Neural cell (in vitro differentiated cells): ENCODE data around the gene SLC1A2.

Source experiments
- EP300 ChIP-seq: fragments of 450-650 bp; conservative IDR thresholded peaks from 2 replicates; pipeline ENCODE4 v1.6.1; 2014; ENCODE audit warnings: antibody characterized with exemption, mild to moderate bottlenecking, moderate library complexity; ENCODE audit not compliant: poor library complexity, severe bottlenecking
- EZH2 ChIP-seq: fragments of 200-600, 300-800 bp; shearing (Covaris generic), sonication (generic); IDR thresholded peaks from 2 replicates; pipeline ENCODE4 v1.6.1; 2014; ENCODE audit warnings: antibody characterized with exemption, low read length, borderline replicate concordance, mild to moderate bottlenecking; ENCODE audit not compliant: insufficient read depth, poor library complexity, severe bottlenecking
- POLR2AphosphoS5 ChIP-seq: IDR thresholded peaks from 2 replicates; pipeline ENCODE4 v1.6.1; 2012
- RAD21 ChIP-seq: fragments of 450-650 bp; conservative IDR thresholded peaks from 2 replicates; pipeline ENCODE4 v1.6.1; 2014; ENCODE audit warnings: antibody characterized with exemption, mild to moderate bottlenecking, moderate library complexity
- SMC3 ChIP-seq: fragments of 450-650 bp; conservative IDR thresholded peaks from 2 replicates; pipeline ENCODE4 v1.6.1; 2014; ENCODE audit warnings: antibody characterized with exemption, mild to moderate bottlenecking, moderate library complexity; ENCODE audit not compliant: poor library complexity
- TAF1 ChIP-seq: IDR thresholded peaks from 2 replicates; pipeline ENCODE4 v1.6.1; 2012; ENCODE audit warnings: low read depth
- TF ChIP-seq, protein P1 (sequence below): fragments of 450-650 bp; IDR thresholded peaks from 2 replicates; pipeline ENCODE4 v1.5.1; 2014; ENCODE audit warnings: antibody characterized with exemption, mild to moderate bottlenecking, moderate library complexity; ENCODE audit not compliant: poor library complexity, severe bottlenecking
- TF ChIP-seq, protein P2 (sequence below): IDR thresholded peaks from 2 replicates; pipeline ENCODE4 v1.6.1; 2012; ENCODE audit warnings: borderline replicate concordance

DNA sequence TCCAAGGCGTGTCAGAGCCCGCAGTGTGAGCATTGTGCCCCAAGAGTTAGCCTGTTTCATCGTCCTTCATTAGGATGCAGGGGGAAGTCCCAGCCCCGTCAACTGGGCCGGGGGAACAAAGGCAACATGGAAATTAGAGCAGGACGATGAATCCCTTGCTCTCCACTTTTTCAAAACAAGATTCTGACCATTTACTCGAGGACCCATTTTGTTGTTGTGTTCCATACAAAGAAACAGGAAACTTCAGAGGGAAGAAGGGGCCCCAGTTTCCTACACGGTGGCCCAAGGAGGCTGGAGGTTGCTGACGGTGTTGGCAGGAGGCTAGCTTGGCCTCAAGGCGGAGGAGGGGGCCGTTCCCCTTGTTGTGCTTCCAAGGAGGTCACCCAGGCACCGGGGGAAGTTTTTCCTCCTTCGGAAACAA is 44.0 kb upstream of the SLC1A2 start:
- TF ChIP-seq, protein P1, sequence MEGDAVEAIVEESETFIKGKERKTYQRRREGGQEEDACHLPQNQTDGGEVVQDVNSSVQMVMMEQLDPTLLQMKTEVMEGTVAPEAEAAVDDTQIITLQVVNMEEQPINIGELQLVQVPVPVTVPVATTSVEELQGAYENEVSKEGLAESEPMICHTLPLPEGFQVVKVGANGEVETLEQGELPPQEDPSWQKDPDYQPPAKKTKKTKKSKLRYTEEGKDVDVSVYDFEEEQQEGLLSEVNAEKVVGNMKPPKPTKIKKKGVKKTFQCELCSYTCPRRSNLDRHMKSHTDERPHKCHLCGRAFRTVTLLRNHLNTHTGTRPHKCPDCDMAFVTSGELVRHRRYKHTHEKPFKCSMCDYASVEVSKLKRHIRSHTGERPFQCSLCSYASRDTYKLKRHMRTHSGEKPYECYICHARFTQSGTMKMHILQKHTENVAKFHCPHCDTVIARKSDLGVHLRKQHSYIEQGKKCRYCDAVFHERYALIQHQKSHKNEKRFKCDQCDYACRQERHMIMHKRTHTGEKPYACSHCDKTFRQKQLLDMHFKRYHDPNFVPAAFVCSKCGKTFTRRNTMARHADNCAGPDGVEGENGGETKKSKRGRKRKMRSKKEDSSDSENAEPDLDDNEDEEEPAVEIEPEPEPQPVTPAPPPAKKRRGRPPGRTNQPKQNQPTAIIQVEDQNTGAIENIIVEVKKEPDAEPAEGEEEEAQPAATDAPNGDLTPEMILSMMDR: no peak
- TF ChIP-seq EZH2: no peak
- TF ChIP-seq RAD21: no peak
- TF ChIP-seq, protein P2, sequence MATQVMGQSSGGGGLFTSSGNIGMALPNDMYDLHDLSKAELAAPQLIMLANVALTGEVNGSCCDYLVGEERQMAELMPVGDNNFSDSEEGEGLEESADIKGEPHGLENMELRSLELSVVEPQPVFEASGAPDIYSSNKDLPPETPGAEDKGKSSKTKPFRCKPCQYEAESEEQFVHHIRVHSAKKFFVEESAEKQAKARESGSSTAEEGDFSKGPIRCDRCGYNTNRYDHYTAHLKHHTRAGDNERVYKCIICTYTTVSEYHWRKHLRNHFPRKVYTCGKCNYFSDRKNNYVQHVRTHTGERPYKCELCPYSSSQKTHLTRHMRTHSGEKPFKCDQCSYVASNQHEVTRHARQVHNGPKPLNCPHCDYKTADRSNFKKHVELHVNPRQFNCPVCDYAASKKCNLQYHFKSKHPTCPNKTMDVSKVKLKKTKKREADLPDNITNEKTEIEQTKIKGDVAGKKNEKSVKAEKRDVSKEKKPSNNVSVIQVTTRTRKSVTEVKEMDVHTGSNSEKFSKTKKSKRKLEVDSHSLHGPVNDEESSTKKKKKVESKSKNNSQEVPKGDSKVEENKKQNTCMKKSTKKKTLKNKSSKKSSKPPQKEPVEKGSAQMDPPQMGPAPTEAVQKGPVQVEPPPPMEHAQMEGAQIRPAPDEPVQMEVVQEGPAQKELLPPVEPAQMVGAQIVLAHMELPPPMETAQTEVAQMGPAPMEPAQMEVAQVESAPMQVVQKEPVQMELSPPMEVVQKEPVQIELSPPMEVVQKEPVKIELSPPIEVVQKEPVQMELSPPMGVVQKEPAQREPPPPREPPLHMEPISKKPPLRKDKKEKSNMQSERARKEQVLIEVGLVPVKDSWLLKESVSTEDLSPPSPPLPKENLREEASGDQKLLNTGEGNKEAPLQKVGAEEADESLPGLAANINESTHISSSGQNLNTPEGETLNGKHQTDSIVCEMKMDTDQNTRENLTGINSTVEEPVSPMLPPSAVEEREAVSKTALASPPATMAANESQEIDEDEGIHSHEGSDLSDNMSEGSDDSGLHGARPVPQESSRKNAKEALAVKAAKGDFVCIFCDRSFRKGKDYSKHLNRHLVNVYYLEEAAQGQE: no peak
- TF ChIP-seq POLR2AphosphoS5: no peak
- no peak for TF ChIP-seq TAF1
- no peak for TF ChIP-seq SMC3
- TF ChIP-seq EP300: no peak
